K562 (cell line): ENCODE results near the gene DNAI1. TPM values are rescaled to one million over a fixed set of nuclear protein-coding genes. Genes with fewer than 3 reads are reported as not detected.

Experiments
- ETV6 ChIP-seq, 3 experiments: fragments of 150-350 bp in 1 of 3; sonication (generic) in 1 of 3; formaldehyde crosslinking in 1 of 3; IDR thresholded peaks; 2 replicates each; pipeline versions ENCODE4 v1.6.1 to v1.8.0; 2014 to 2022; ENCODE audit warnings: borderline replicate concordance in 2 of 3, low read depth in 2 of 3, antibody characterized with exemption in 1 of 3, low read length in 1 of 3, mild to moderate bottlenecking in 1 of 3, missing genetic modification reagents in 1 of 3
- HMGN3 ChIP-seq: IDR thresholded peaks from 2 replicates; pipeline ENCODE4 v1.6.1; 2011; ENCODE audit warnings: borderline replicate concordance, low read depth, mild to moderate bottlenecking, mixed read lengths, low read length; ENCODE audit not compliant: insufficient read length; ENCODE audit errors: extremely low read depth
- IRF2 ChIP-seq: sonication (generic); formaldehyde crosslinking; IDR thresholded peaks from 2 replicates; pipeline ENCODE4 v1.8.1; 2022; ENCODE audit warnings: mild to moderate bottlenecking, missing genetic modification reagents
- JUNB ChIP-seq: fragments of 450-650 bp; formaldehyde crosslinking; conservative IDR thresholded peaks from 2 replicates; pipeline ENCODE4 v1.4.0; 2020; ENCODE audit warnings: mild to moderate bottlenecking
- MAFK ChIP-seq: IDR thresholded peaks from 2 replicates; pipeline ENCODE4 v1.6.1; 2011; ENCODE audit warnings: low read length, improper control_type of control experiment
- MTF1 ChIP-seq: fragments of 250-450 bp; sonication (Bioruptor Pico); IDR thresholded peaks from 2 replicates; pipeline ENCODE4 v1.9.0; 2021; ENCODE audit warnings: moderate library complexity, mild to moderate bottlenecking, inconsistent platforms, borderline replicate concordance
- NFIC ChIP-seq: fragments of 450-650 bp; IDR thresholded peaks from 2 replicates; pipeline ENCODE4 v1.6.1; 2017; ENCODE audit warnings: mild to moderate bottlenecking, inconsistent platforms
- NR1H2 ChIP-seq: sonication (generic); formaldehyde crosslinking; IDR thresholded peaks from 2 replicates; pipeline ENCODE4 v1.4.0; 2020; ENCODE audit warnings: mild to moderate bottlenecking, missing genetic modification reagents
- SPI1 ChIP-seq: IDR thresholded peaks from 2 replicates; pipeline ENCODE4 v1.6.1; 2011; ENCODE audit warnings: low read depth, low read length, control low read depth, borderline replicate concordance
- TCFL5 ChIP-seq: fragments of 250-450 bp; sonication (Bioruptor Pico); conservative IDR thresholded peaks from 2 replicates; pipeline ENCODE4 v1.6.1; 2021; ENCODE audit warnings: mild to moderate bottlenecking, moderate library complexity, matching md5 sums
- TFAP4 ChIP-seq: sonication (generic); formaldehyde crosslinking; IDR thresholded peaks from 2 replicates; pipeline ENCODE4 v1.8.0; 2022; ENCODE audit warnings: missing genetic modification reagents, mild to moderate bottlenecking, moderate library complexity, borderline replicate concordance
- ZBTB11 ChIP-seq, 3 experiments: fragments of 200-800 bp in 1 of 3; fragments of 250-450 bp in 1 of 3; fragments of 450-650 bp in 1 of 3; sonication (Bioruptor Pico) in 1 of 3; sonication (Bioruptor generic) in 1 of 3; formaldehyde crosslinking in 1 of 3; IDR thresholded peaks; 2 replicates each; pipeline versions ENCODE4 v1.6.1 to v1.8.0; 2016 to 2022; ENCODE audit warnings: mild to moderate bottlenecking in 2 of 3, missing genetic modification characterization in 2 of 3, missing compliant biosample characterization in 1 of 3, moderate library complexity in 1 of 3
- ZKSCAN8 ChIP-seq: fragments of 200-800 bp; sonication (Bioruptor generic); IDR thresholded peaks from 2 replicates; pipeline ENCODE4 v1.6.1; 2016; ENCODE audit warnings: missing genetic modification characterization, missing compliant biosample characterization
- ZNF134 ChIP-seq: fragments of 250-450 bp; sonication (Bioruptor Pico); conservative IDR thresholded peaks from 2 replicates; pipeline ENCODE4 v1.4.0; 2020
- ZNF175 ChIP-seq: fragments of 200-800 bp; sonication (Bioruptor generic); IDR thresholded peaks from 2 replicates; pipeline ENCODE4 v1.6.1; 2016; ENCODE audit warnings: low read depth, mild to moderate bottlenecking, missing genetic modification characterization, missing compliant biosample characterization
- polyA plus RNA-seq, 8 experiments: library from polyadenylated mRNA; depleted of rRNA in 4 of 8; stranded (reverse) in 5 of 8; unstranded in 3 of 8; fragments of >200 nt; fragmentation: Nextera tagmentation in 2 of 8; fragmentation: Illumina TruSeq in 1 of 8; extraction: Ambion mirVana in 2 of 8; extraction: Trizol in 1 of 8; gene quantifications; 2 replicates each; pipeline versions ENCODE4 v1.2.1 to v1.2.3, GENCODE V29; 2011 to 2014; ENCODE audit warnings: inconsistent platforms in 1 of 8, missing spikeins in 1 of 8
- total RNA-seq, 7 experiments: library from RNA; depleted of rRNA in 6 of 7; stranded (reverse); fragments of >200 nt in 6 of 7; fragmentation: Illumina TruSeq in 2 of 7; extraction: Trizol in 2 of 7; gene quantifications; 2 replicates each; pipeline versions ENCODE4 v1.2.1 to v1.2.3, GENCODE V29; 2011 to 2021; ENCODE audit warnings: low replicate concordance in 1 of 7
- TF ChIP-seq, protein P1 (sequence below): sonication (generic); formaldehyde crosslinking; IDR thresholded peaks from 2 replicates; pipeline ENCODE4 v1.8.1; 2023; ENCODE audit warnings: mild to moderate bottlenecking, missing genetic modification reagents
- TF ChIP-seq, protein P2 (sequence below): fragments of 450-650 bp; IDR thresholded peaks from 2 replicates; pipeline ENCODE4 v1.7.1; 2018; ENCODE audit warnings: mild to moderate bottlenecking, low read depth; ENCODE audit not compliant: partially characterized antibody

DNAI1 gene
- total and polyA plus RNA-seq, 9 of the 15 experiments (the other 6 are each of a cell fraction or from before 2014, with no cell fraction given) = 0.01 to 0.17 (median 0.04) TPM; not detected in 6

DNA sequence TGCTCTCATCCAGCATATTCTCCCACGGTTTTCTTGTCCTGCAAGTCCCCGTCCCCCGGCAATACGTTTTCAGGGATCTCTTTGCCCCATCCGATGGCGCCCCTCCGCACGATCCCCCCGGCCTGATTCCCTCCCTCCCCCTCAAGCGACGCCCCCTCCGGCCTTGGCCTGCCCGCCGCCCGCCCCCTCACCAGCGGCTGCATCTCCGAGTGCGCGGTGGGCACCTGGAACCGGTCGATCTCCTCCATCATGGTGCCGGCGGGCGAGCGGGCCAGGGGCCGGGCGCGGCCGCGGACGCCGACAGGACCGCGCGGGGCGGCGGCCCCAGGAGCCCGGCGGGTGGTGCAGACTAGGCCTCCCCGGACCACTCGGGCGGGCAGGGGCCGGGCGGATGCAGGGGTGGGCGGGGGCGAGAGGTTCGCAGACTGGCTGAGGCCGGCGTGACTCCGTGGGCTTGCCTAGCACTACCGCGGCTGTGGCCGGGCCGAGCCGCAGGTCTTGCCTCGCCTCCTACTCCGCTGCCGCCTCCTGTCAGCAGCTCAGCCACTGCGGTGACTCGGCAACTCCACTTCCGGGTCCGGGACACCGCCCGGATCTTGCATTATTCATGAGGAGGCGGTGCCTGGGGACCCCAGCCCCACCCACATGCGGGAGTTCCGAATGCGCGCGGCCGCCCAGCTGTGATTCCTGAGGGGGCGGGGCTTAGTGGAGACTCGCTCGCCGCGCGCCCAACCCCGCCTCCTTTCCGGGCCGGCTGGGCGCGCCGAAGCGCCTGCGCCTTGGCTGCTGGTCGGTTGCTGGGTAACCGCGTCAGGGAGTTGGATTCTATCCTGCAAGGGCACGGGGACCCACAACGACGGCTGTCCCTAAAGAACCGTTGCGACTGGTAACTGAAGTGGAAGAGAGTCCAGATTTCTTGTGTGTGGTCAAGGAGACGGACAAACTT, at the start of gene DNAI1, which contains the start of gene FAM219A (continued):
- TF ChIP-seq TFAP4 (CRISPR knock-in tag) (peak; percentile 99), ZNF175 (no peak), NR1H2 (CRISPR knock-in tag) (no peak), ZBTB11 (CRISPR knock-in tag; IDR thresholded peaks at IDR 0.05) (no peak), IRF2 (CRISPR knock-in tag) (no peak), JUNB (CRISPR knock-in tag) (no peak), TCFL5 (CRISPR knock-in tag) (no peak), ZKSCAN8 (CRISPR knock-in tag) (no peak), ZNF134 (no peak), ETV6 (IDR thresholded peaks at IDR 0.05; ENCODE audit: borderline replicate concordance in 1 of 2, low read depth in 2 of 2, low read length in 1 of 2) (no peak), ETV6 (CRISPR knock-in tag; IDR thresholded peaks at IDR 0.05; ENCODE audit: borderline replicate concordance) (no peak), SPI1 (peak; percentile 32; the same call in 1 of the 2 replicates), MAFK (peak; percentile 84), NFIC (no peak), MTF1 (no peak), HMGN3 (peak; percentile 43)
- TF ChIP-seq, protein P1, sequence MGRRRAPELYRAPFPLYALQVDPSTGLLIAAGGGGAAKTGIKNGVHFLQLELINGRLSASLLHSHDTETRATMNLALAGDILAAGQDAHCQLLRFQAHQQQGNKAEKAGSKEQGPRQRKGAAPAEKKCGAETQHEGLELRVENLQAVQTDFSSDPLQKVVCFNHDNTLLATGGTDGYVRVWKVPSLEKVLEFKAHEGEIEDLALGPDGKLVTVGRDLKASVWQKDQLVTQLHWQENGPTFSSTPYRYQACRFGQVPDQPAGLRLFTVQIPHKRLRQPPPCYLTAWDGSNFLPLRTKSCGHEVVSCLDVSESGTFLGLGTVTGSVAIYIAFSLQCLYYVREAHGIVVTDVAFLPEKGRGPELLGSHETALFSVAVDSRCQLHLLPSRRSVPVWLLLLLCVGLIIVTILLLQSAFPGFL = no peak
- TF ChIP-seq, protein P2, sequence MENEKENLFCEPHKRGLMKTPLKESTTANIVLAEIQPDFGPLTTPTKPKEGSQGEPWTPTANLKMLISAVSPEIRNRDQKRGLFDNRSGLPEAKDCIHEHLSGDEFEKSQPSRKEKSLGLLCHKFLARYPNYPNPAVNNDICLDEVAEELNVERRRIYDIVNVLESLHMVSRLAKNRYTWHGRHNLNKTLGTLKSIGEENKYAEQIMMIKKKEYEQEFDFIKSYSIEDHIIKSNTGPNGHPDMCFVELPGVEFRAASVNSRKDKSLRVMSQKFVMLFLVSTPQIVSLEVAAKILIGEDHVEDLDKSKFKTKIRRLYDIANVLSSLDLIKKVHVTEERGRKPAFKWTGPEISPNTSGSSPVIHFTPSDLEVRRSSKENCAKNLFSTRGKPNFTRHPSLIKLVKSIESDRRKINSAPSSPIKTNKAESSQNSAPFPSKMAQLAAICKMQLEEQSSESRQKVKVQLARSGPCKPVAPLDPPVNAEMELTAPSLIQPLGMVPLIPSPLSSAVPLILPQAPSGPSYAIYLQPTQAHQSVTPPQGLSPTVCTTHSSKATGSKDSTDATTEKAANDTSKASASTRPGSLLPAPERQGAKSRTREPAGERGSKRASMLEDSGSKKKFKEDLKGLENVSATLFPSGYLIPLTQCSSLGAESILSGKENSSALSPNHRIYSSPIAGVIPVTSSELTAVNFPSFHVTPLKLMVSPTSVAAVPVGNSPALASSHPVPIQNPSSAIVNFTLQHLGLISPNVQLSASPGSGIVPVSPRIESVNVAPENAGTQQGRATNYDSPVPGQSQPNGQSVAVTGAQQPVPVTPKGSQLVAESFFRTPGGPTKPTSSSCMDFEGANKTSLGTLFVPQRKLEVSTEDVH = no peak
